ENCODE results near the gene RSPRY1.
"Not testable (repeated sequence)": the region's sequence is repeated elsewhere in the genome, so short reads cannot be mapped to it uniquely, and the experiment has no call there.

RSPRY1 gene

GRCh38 chr16:57194512-57194911 is 8.4 kb downstream of the RSPRY1 start:
- Histone ChIP-seq H3K27me3 (ENCODE audit: control insufficient read depth, insufficient read depth, low read length) (no peaks in the 10 kb centered on the region), H3K4me1 (ENCODE audit: control insufficient read depth, insufficient read depth, low read length) (peaks cover 27% of the 10 kb centered on the region), H3K4me3 (ENCODE audit: low read length) (no peak overlapping the region), H3K36me3 (ENCODE audit: control insufficient read depth, insufficient read depth, low read length) (no peaks in the 10 kb centered on the region), H3K27ac (ENCODE audit: low read depth, low read length) (peak overlapping the region; percentile 49), H3K9ac (ENCODE audit: low read length) (no peak overlapping the region)

DNA sequence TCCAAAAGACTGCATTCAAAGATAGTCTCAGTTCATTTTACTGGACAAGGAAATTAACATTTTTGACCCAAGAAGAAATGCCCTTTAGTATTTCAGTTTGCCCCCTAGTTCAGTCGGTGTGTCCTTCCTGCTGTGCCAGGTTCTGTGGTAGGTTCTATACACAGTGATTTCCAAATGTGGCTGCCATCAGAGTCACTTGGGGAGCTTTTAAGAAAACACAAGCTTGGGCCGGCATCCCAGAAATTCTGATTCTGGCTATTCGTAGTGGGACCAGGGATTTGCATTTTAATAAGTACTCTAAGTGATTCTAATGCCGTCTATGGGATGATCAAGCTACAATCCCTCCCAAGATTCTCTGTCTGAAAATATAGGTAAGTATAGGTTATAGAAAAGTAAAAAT is 10.2 kb downstream of the RSPRY1 start:
- H3K27ac ChIP-seq (ENCODE audit: low read depth, low read length), result peak overlapping the region; percentile 32
- no peaks in the 10 kb centered on the region for H3K36me3 ChIP-seq (ENCODE audit: control insufficient read depth, insufficient read depth, low read length)
- no peak overlapping the region for H3K9ac ChIP-seq (ENCODE audit: low read length)
- peaks cover 25% of the 10 kb centered on the region for H3K4me1 ChIP-seq (ENCODE audit: control insufficient read depth, insufficient read depth, low read length)
- no peak overlapping the region for H3K4me3 ChIP-seq (ENCODE audit: low read length)
- H3K27me3 ChIP-seq (ENCODE audit: control insufficient read depth, insufficient read depth, low read length), result no peaks in the 10 kb centered on the region

- H3K9ac ChIP-seq (ENCODE audit: low read length), result no peak overlapping the region
- H3K4me1 ChIP-seq (ENCODE audit: control insufficient read depth, insufficient read depth, low read length), result peaks cover 23% of the 10 kb centered on the region
- H3K27ac ChIP-seq (ENCODE audit: low read depth, low read length), result peak overlapping the region; percentile 14
- no peak overlapping the region for H3K4me3 ChIP-seq (ENCODE audit: low read length)
- H3K36me3 ChIP-seq (ENCODE audit: control insufficient read depth, insufficient read depth, low read length), result no peaks in the 10 kb centered on the region
- H3K27me3 ChIP-seq (ENCODE audit: control insufficient read depth, insufficient read depth, low read length), result no peaks in the 10 kb centered on the region
These were observed 10.6 kb downstream of the RSPRY1 start for GRCh38 chr16:57196753-57197152.

- H3K27ac ChIP-seq (ENCODE audit: low read depth, low read length); H3K9ac ChIP-seq (ENCODE audit: low read length): not testable (repeated sequence)
These were observed 14.2 kb downstream of the RSPRY1 start for GRCh38 chr16:57200321-57200720.

DNA sequence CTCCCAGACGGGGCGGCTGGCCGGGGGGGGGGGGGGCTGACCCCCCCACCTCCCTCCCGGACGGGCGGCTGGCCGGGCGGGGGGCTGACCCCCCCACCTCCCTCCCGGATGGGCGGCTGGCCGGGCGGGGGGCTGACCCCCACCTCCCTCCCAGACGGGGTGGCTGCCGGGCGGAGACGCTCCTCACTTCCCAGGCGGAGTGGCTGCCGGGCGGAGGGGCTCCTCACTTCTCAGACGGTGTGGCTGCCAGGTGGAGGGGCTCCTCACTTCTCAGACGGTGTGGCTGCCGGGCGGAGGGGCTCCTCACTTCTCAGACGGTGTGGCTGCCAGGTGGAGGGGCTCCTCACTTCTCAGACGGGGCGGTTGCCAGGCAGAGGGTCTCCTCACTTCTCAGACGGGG is 14.8 kb downstream of the RSPRY1 start:
- not testable (repeated sequence) for H3K4me3 ChIP-seq (ENCODE audit: low read length); H3K9ac ChIP-seq (ENCODE audit: low read length); H3K27me3 ChIP-seq (ENCODE audit: control insufficient read depth, insufficient read depth, low read length); H3K27ac ChIP-seq (ENCODE audit: low read depth, low read length)
- Histone ChIP-seq H3K36me3 (ENCODE audit: control insufficient read depth, insufficient read depth, low read length) (peaks cover 12% of the 10 kb centered on the region), H3K4me1 (ENCODE audit: control insufficient read depth, insufficient read depth, low read length) (peaks cover 12% of the 10 kb centered on the region)

More at GRCh38 chr16:57200321-57200720, 14.2 kb downstream of the RSPRY1 start:
- peaks cover 12% of the 10 kb centered on the region for H3K4me1 ChIP-seq (ENCODE audit: control insufficient read depth, insufficient read depth, low read length)
- H3K36me3 ChIP-seq (ENCODE audit: control insufficient read depth, insufficient read depth, low read length); H3K4me3 ChIP-seq (ENCODE audit: low read length); H3K27me3 ChIP-seq (ENCODE audit: control insufficient read depth, insufficient read depth, low read length): not testable (repeated sequence)

GRCh38 chr16:57202095-57202886 is 16.2 kb downstream of the RSPRY1 start:
- Histone ChIP-seq H3K4me1 (ENCODE audit: control insufficient read depth, insufficient read depth, low read length) (no peaks in the 10 kb centered on the region), H3K27ac (ENCODE audit: low read depth, low read length) (no peak overlapping the region), H3K36me3 (ENCODE audit: control insufficient read depth, insufficient read depth, low read length) (peaks cover 12% of the 10 kb centered on the region), H3K9ac (ENCODE audit: low read length) (no peak overlapping the region), H3K27me3 (ENCODE audit: control insufficient read depth, insufficient read depth, low read length) (no peaks in the 10 kb centered on the region), H3K4me3 (ENCODE audit: low read length) (no peak overlapping the region)

DNA sequence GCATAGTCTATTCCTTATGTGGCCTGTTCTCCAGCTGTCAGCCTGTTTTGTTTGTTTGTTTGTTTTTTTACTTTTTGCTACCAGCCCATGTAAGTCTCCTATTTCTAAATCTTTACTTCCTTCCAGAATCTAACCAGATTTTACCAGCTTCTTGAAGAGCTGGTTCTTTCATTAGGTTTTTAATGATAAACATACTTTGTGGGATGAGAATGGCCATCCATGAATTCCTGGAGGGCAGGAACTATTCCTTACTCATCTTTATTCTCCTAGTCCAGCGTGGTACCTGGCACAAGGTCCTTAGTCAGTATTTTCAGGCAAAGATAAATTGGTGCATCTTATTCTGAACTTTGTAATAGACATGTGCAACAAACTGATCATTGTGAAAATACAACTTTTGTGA is 17.3 kb downstream of the RSPRY1 start:
- H3K36me3 ChIP-seq (ENCODE audit: control insufficient read depth, insufficient read depth, low read length), result peaks cover 16% of the 10 kb centered on the region
- no peaks in the 10 kb centered on the region for H3K27me3 ChIP-seq (ENCODE audit: control insufficient read depth, insufficient read depth, low read length)
- H3K9ac ChIP-seq (ENCODE audit: low read length), result no peak overlapping the region
- no peaks in the 10 kb centered on the region for H3K4me1 ChIP-seq (ENCODE audit: control insufficient read depth, insufficient read depth, low read length)
- H3K4me3 ChIP-seq (ENCODE audit: low read length), result no peak overlapping the region
- no peak overlapping the region for H3K27ac ChIP-seq (ENCODE audit: low read depth, low read length)

DNA sequence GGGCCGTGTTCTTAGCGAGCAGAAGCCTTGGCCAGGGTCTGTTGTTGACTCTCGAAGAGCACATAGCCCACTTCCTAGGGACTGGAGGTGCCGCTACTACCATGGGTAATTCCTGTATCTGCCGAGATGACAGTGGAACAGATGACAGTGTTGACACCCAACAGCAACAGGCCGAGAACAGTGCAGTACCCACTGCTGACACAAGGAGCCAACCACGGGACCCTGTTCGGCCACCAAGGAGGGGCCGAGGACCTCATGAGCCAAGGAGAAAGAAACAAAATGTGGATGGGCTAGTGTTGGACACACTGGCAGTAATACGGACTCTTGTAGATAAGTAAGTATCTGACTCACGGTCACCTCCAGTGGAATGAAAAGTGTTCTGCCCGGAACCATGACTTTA is 18.5 kb downstream of the RSPRY1 start:
- Histone ChIP-seq H3K27me3 (ENCODE audit: control insufficient read depth, insufficient read depth, low read length) (no peaks in the 10 kb centered on the region), H3K9ac (ENCODE audit: low read length) (no peak overlapping the region), H3K4me1 (ENCODE audit: control insufficient read depth, insufficient read depth, low read length) (no peaks in the 10 kb centered on the region), H3K36me3 (ENCODE audit: control insufficient read depth, insufficient read depth, low read length) (peaks cover 16% of the 10 kb centered on the region), H3K4me3 (ENCODE audit: low read length) (no peak overlapping the region), H3K27ac (ENCODE audit: low read depth, low read length) (no peak overlapping the region)

GRCh38 chr16:57208926-57209325 is 22.8 kb downstream of the RSPRY1 start:
- H3K36me3 ChIP-seq (ENCODE audit: control insufficient read depth, insufficient read depth, low read length), result peaks cover 20% of the 10 kb centered on the region
- no peaks in the 10 kb centered on the region for H3K4me1 ChIP-seq (ENCODE audit: control insufficient read depth, insufficient read depth, low read length)
- H3K27me3 ChIP-seq (ENCODE audit: control insufficient read depth, insufficient read depth, low read length), result no peaks in the 10 kb centered on the region
- H3K9ac ChIP-seq (ENCODE audit: low read length), result no peak overlapping the region
- no peak overlapping the region for H3K27ac ChIP-seq (ENCODE audit: low read depth, low read length)
- H3K4me3 ChIP-seq (ENCODE audit: low read length), result no peak overlapping the region

DNA sequence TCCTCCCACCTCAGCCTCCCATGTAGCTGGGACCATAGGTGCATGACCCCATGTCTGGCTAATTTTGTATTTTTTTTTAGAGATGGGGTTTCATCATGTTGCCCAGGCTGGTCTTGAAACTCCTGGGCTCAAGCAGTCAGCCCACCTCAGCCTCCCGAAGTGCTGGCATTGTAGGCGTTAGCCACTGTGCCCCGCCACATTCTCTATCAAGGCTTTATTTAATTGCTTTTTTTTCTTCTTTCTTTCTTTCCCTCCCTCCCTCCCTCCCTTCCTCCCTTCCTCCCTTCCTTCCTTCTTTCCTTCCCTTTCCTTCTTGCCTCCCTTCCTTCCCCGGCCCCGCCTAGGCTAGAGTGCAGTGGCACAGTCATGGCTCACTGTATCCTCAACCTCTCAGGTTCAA is 23.7 kb downstream of the RSPRY1 start:
- no peak overlapping the region for H3K9ac ChIP-seq (ENCODE audit: low read length)
- no peak overlapping the region for H3K4me3 ChIP-seq (ENCODE audit: low read length)
- H3K27me3 ChIP-seq (ENCODE audit: control insufficient read depth, insufficient read depth, low read length), result no peaks in the 10 kb centered on the region
- H3K4me1 ChIP-seq (ENCODE audit: control insufficient read depth, insufficient read depth, low read length), result no peaks in the 10 kb centered on the region
- no peak overlapping the region for H3K27ac ChIP-seq (ENCODE audit: low read depth, low read length)
- peaks cover 16% of the 10 kb centered on the region for H3K36me3 ChIP-seq (ENCODE audit: control insufficient read depth, insufficient read depth, low read length)

GRCh38 chr16:57213462-57213861 is 27.3 kb downstream of the RSPRY1 start:
- H3K9ac ChIP-seq (ENCODE audit: low read length), result no peak overlapping the region
- H3K36me3 ChIP-seq (ENCODE audit: control insufficient read depth, insufficient read depth, low read length), result peaks cover 25% of the 10 kb centered on the region
- no peak overlapping the region for H3K27ac ChIP-seq (ENCODE audit: low read depth, low read length)
- no peaks in the 10 kb centered on the region for H3K4me1 ChIP-seq (ENCODE audit: control insufficient read depth, insufficient read depth, low read length)
- H3K27me3 ChIP-seq (ENCODE audit: control insufficient read depth, insufficient read depth, low read length), result no peaks in the 10 kb centered on the region
- H3K4me3 ChIP-seq (ENCODE audit: low read length), result no peak overlapping the region

DNA sequence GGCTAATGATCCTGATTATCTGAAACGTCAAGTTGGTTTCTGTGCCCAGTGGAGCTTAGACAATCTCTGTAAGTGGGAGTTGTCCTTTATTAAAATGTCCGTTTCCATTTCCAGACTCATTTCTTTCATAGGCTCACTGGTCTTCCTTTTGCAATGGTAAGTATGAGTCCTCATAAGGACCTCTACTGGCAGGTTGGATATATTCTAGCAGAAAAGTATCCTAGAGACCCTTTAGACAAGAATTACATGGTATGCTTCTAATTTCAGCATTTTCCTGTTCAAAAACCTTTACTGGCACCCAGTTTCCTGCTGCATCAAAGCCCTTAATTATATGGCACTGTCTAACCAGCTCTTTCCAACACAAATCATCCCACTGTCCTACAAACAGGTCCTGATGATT is 30.8 kb downstream of the RSPRY1 start:
- Histone ChIP-seq H3K4me3 (ENCODE audit: low read length) (no peak overlapping the region), H3K27ac (ENCODE audit: low read depth, low read length) (no peak overlapping the region), H3K36me3 (ENCODE audit: control insufficient read depth, insufficient read depth, low read length) (peaks cover 34% of the 10 kb centered on the region), H3K4me1 (ENCODE audit: control insufficient read depth, insufficient read depth, low read length) (no peaks in the 10 kb centered on the region), H3K27me3 (ENCODE audit: control insufficient read depth, insufficient read depth, low read length) (no peaks in the 10 kb centered on the region), H3K9ac (ENCODE audit: low read length) (no peak overlapping the region)

DNA sequence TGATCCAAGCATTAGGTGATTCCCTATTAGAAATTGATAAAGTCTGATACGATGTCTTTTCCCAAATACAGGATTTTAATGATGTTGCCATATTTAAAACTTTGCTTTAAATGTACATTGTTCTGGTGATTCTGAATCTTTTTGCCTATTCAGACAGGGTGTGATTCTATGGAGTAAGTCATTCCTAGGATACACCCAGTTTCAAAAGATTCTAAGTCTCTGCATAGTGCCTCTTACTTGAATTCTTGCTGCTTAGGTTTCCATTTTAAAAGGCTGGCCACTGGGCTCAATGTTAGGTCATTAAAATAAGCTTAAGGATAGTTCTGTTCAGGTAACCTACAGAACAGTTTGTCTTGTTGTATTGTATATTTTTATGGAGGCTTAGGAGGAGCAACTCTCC is 36.9 kb downstream of the RSPRY1 start:
- Histone ChIP-seq H3K4me1 (ENCODE audit: control insufficient read depth, insufficient read depth, low read length) (no peaks in the 10 kb centered on the region), H3K4me3 (ENCODE audit: low read length) (no peak overlapping the region), H3K36me3 (ENCODE audit: control insufficient read depth, insufficient read depth, low read length) (peaks cover 34% of the 10 kb centered on the region), H3K27me3 (ENCODE audit: control insufficient read depth, insufficient read depth, low read length) (no peaks in the 10 kb centered on the region), H3K27ac (ENCODE audit: low read depth, low read length) (no peak overlapping the region), H3K9ac (ENCODE audit: low read length) (no peak overlapping the region)

Data from rectal smooth muscle tissue (tissue), 1 donor.